ENCODE data around the gene NSD2.

DNA sequence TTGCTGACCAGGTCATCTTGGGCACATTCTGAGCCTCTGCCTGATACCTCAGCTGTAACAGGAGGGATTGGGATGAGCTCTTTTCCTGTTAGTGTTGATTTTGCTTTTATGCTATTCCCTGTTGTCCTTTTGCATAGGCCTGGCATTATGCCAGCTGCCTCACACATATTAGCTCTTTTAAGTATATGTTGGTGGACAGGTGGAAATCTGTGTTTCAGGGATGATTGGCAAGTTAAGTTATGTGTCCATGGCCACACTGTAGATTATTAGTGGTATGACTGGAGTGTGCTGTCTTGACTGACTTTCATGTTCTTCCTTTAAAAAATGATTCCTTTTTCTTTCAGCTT lies 28.9 kb downstream of the NSD2 start:
- TF ChIP-seq, protein P1, sequence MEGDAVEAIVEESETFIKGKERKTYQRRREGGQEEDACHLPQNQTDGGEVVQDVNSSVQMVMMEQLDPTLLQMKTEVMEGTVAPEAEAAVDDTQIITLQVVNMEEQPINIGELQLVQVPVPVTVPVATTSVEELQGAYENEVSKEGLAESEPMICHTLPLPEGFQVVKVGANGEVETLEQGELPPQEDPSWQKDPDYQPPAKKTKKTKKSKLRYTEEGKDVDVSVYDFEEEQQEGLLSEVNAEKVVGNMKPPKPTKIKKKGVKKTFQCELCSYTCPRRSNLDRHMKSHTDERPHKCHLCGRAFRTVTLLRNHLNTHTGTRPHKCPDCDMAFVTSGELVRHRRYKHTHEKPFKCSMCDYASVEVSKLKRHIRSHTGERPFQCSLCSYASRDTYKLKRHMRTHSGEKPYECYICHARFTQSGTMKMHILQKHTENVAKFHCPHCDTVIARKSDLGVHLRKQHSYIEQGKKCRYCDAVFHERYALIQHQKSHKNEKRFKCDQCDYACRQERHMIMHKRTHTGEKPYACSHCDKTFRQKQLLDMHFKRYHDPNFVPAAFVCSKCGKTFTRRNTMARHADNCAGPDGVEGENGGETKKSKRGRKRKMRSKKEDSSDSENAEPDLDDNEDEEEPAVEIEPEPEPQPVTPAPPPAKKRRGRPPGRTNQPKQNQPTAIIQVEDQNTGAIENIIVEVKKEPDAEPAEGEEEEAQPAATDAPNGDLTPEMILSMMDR (optimal IDR thresholded peaks at IDR 0.05 in 1 of 3, IDR thresholded peaks at IDR 0.05 in 1 of 3, conservative IDR thresholded peaks at IDR 0.05 in 1 of 3; ENCODE audit: extremely low read depth in 1 of 3, insufficient read depth in 2 of 3, low read length in 3 of 3) = no peak
- no peak for TF ChIP-seq EZH2 (IDR thresholded peaks at IDR 0.05; ENCODE audit: low read length)
